ENCODE data around the gene JAKMIP2. TPM values are rescaled to one million over a fixed set of nuclear protein-coding genes. Genes with fewer than 3 reads are reported as not detected.
"Not testable (repeated sequence)": the region's sequence is repeated elsewhere in the genome, so short reads cannot be mapped to it uniquely, and the experiment has no call there.

The JAKMIP2 gene
- total RNA-seq: under 1 TPM in 1 of 4 donors, not detected in 3; 0.45 TPM

DNA sequence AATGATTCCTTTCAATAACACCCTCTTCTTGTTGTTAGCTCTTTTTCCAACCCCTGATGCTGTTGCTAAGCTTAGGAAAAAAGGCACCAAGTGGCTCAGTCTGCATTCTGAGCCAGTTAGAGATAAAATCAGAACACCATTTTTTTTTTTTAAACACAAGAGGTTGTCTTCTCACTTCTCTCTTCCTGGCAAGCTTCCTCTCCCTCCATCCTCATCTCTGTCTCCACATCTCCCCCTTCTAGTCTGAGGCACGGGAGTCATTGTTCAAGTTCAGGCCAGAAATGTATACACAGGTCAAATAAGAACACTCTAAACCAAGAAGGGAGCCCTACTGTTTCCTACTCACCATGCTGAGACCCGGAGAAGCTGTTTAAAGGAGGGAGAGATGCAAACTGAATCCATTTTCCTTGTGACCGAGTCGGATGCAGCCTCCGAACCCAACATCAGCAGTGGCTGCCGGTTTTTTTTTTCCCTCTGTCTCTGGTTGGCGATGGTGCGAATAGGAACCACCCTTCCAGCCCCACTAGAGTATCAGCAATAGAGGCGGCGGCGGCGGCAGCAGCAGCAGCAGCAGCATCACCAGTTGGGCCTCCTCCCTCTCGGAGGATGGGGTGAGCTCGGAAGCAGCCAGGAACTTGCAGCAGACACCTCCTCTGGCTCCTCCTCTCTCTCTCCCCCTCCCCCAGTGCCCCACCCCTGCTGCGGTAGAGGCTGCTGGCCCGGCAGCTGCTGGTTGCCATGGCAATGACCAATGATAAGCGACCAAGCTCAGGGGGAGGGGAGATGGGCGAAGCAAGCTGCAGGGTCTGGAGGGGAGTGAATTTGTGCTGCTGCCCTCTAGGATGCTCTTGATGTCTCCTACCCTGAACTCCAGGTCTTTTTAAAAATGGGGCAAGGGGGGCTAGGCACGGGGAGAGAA is at the start of gene JAKMIP2:
TSS of gene JAKMIP2 (minus strand) at position 619 of the 919 bp plus-strand sequence. CDS start 110,922 bp downstream, outside the sequence.
- 2% methylated on average over 17 of the region's 19 CpGs for WGBS

DNA sequence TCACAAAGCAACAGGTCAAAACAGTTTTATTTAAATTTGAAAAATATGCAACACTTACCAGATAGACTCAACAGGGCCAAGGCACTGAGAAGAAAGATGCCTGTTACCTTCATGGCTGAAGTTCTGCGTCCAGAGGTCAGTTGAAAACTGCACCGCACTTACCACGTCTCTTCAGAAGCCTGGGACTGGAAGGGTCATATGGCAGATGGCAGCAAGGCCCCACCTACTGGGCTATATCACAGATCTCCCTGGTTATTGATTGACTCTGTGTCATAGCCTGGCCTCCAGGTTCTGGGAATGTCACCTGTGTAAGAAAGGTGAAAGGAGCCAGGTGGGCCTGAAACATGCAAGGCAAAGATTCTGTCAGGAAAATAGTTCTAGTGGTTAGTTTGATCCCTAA is 48.9 kb upstream of the JAKMIP2 start, which contains the start of gene SPINK1:
TSS of gene SPINK1 (minus strand) at position 207 of the 400 bp plus-strand sequence. CDS start at position 113, 94 bp downstream.
- WGBS: 93% methylated on average over 3 of the region's 3 CpGs
- Histone ChIP-seq H3K4me3 (no peak within 1 kb of the TSS), H3K27ac (no peak within 1 kb of the TSS)

More for the DNA sequence above, at the start of gene JAKMIP2:
- H3K36me3 ChIP-seq: no peaks in the 10 kb centered on the region
- TF ChIP-seq, protein P1, sequence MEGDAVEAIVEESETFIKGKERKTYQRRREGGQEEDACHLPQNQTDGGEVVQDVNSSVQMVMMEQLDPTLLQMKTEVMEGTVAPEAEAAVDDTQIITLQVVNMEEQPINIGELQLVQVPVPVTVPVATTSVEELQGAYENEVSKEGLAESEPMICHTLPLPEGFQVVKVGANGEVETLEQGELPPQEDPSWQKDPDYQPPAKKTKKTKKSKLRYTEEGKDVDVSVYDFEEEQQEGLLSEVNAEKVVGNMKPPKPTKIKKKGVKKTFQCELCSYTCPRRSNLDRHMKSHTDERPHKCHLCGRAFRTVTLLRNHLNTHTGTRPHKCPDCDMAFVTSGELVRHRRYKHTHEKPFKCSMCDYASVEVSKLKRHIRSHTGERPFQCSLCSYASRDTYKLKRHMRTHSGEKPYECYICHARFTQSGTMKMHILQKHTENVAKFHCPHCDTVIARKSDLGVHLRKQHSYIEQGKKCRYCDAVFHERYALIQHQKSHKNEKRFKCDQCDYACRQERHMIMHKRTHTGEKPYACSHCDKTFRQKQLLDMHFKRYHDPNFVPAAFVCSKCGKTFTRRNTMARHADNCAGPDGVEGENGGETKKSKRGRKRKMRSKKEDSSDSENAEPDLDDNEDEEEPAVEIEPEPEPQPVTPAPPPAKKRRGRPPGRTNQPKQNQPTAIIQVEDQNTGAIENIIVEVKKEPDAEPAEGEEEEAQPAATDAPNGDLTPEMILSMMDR (IDR thresholded peaks at IDR 0.05): no peak
- TF ChIP-seq EP300 (IDR thresholded peaks at IDR 0.05): no peak
- TF ChIP-seq POLR2AphosphoS5 (IDR thresholded peaks at IDR 0.05): no peak
- no peak for TF ChIP-seq POLR2A (IDR thresholded peaks at IDR 0.05)
- H3K27ac ChIP-seq: no peak within 1 kb of the TSS
- H3K4me1 ChIP-seq: no peaks in the 10 kb centered on the region
- no peaks in the 10 kb centered on the region for H3K9me3 ChIP-seq
- DNase-seq (ENCODE audit: low spot score in 2 of 2): peak in 1 of 2 donors; percentile 70
- peaks cover 7% of the 10 kb centered on the region for H3K27me3 ChIP-seq
- H3K4me3 ChIP-seq: no peak within 1 kb of the TSS

DNA sequence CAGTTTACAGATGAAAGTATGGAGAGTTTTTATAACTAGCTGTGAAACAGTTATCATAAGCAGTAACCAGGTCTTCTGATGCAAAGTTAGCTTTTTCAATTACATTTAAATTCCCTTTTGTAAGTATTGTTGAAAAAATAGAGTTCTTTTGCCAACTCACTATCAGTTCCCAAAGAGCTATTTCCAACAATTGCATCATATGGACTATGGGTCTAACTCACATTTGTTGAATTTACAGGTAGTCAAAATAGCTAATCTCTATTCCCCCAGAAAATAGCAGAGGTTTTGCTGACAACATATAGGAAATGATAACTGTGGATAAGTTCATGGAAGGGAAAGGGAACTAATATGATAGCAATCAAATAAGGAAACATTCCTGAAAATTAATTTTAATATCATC is 47.5 kb upstream of the JAKMIP2 start:
- Histone ChIP-seq H3K9me3 (no peaks in the 10 kb centered on the region), H3K27ac (no peak overlapping the region), H3K4me3 (no peak overlapping the region), H3K27me3 (no peaks in the 10 kb centered on the region), H3K36me3 (no peaks in the 10 kb centered on the region), H3K4me1 (no peaks in the 10 kb centered on the region)
- no peak for DNase-seq (ENCODE audit: low spot score in 2 of 2)
- TF ChIP-seq EP300 (IDR thresholded peaks at IDR 0.05): no peak
- TF ChIP-seq, protein P1 (IDR thresholded peaks at IDR 0.05): no peak

More for the DNA sequence above, 48.9 kb upstream of the JAKMIP2 start, which contains the start of gene SPINK1:
- DNase-seq (ENCODE audit: low spot score in 2 of 2): no peak
- TF ChIP-seq EP300 (IDR thresholded peaks at IDR 0.05) (no peak), POLR2A (IDR thresholded peaks at IDR 0.05) (no peak), POLR2AphosphoS5 (IDR thresholded peaks at IDR 0.05) (no peak)
- TF ChIP-seq, protein P1 (IDR thresholded peaks at IDR 0.05): no peak
- H3K36me3 ChIP-seq: no peaks in the 10 kb centered on the region
- no peaks in the 10 kb centered on the region for H3K27me3 ChIP-seq
- no peaks in the 10 kb centered on the region for H3K4me1 ChIP-seq
- no peaks in the 10 kb centered on the region for H3K9me3 ChIP-seq

DNA sequence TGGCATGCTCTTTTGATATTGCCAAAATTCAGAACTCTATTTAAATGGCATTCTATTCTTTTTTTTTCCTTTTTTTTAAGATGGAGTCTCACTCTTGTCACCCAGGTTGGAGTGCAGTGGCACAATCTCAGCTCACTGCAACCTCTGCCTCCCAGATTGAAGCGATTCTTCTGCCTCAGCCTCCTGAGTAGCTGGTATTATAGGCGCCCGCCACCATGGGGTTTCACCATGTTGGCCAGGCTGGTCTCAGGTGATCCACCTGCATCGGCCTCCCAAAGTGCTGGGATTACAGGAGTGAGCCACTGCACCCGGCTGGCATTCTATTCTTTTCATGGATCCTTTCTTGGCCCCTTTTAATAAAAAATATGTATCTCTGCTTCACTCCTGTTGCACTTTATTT is 44.5 kb upstream of the JAKMIP2 start:
- WGBS: 89% methylated on average over 5 of the region's 5 CpGs
- DNase-seq (ENCODE audit: low spot score in 2 of 2); H3K27ac ChIP-seq: not testable (repeated sequence)

DNA sequence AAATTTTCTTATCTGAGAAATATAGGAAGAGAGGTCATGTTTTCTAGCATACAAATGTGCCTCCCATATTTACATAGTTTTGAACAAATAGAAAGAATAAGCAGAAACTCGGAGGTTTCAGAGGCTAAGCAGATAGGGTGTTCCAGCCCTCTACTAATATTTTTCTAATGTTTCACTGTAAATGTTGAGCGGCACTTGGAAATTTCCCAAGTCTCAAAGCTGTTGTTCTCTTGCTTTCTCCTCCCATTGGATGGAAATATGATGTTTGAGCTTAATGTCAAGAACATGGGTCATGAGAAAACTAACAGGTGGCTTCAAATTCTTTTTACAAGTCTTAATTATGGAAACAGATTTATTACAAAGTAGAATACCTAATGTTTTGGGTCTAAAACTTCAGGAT is 43.8 kb upstream of the JAKMIP2 start:
- H3K27ac ChIP-seq: no peak overlapping the region
- H3K27me3 ChIP-seq: no peaks in the 10 kb centered on the region
- no peaks in the 10 kb centered on the region for H3K36me3 ChIP-seq
- H3K4me1 ChIP-seq: no peaks in the 10 kb centered on the region
- H3K9me3 ChIP-seq: no peaks in the 10 kb centered on the region
- 68% methylated on average over 2 of the region's 2 CpGs for WGBS
- H3K4me3 ChIP-seq: no peak overlapping the region
- DNase-seq (ENCODE audit: low spot score in 2 of 2): no peak
- TF ChIP-seq POLR2AphosphoS5 (IDR thresholded peaks at IDR 0.05): no peak
- TF ChIP-seq EP300 (IDR thresholded peaks at IDR 0.05): no peak
- TF ChIP-seq, protein P1 (IDR thresholded peaks at IDR 0.05): no peak
- no peak for TF ChIP-seq POLR2A (IDR thresholded peaks at IDR 0.05)

More for the DNA sequence above, 44.5 kb upstream of the JAKMIP2 start:
- H3K4me3 ChIP-seq, H3K4me1 ChIP-seq, H3K9me3 ChIP-seq, H3K36me3 ChIP-seq, H3K27me3 ChIP-seq: not testable (repeated sequence)
